SK-N-SH treated with all-trans-retinoic acid at 6 μM for 48 hours (cell line): Measurements from ENCODE around the gene TMEM232.

ENCODE experiments used
- ESRRG ChIP-seq: fragments of 250-450 bp; sonication (Bioruptor Pico); IDR thresholded peaks from 2 replicates; pipeline ENCODE4 v1.6.1; 2021; ENCODE audit warnings: mild to moderate bottlenecking
- GLIS3 ChIP-seq: fragments of 250-450 bp; sonication (Bioruptor Pico); IDR thresholded peaks from 2 replicates; pipeline ENCODE4 v1.5.0; 2020; ENCODE audit warnings: mild to moderate bottlenecking, moderate library complexity
- ZFP3 ChIP-seq: fragments of 250-450 bp; sonication (Bioruptor Pico); IDR thresholded peaks from 2 replicates; pipeline ENCODE4 v1.5.0; 2020; ENCODE audit warnings: mild to moderate bottlenecking, moderate library complexity
- TF ChIP-seq, protein P1 (sequence below): fragments of 250-450 bp; sonication (Bioruptor Pico); IDR thresholded peaks from 2 replicates; pipeline ENCODE4 v1.5.1; 2020; ENCODE audit warnings: low read depth, mild to moderate bottlenecking, moderate library complexity
- TF ChIP-seq, protein P2 (sequence below): fragments of 250-450 bp; sonication (Bioruptor Pico); IDR thresholded peaks from 2 replicates; pipeline ENCODE4 v1.8.0; 2020; ENCODE audit warnings: mild to moderate bottlenecking, moderate library complexity, borderline replicate concordance

DNA sequence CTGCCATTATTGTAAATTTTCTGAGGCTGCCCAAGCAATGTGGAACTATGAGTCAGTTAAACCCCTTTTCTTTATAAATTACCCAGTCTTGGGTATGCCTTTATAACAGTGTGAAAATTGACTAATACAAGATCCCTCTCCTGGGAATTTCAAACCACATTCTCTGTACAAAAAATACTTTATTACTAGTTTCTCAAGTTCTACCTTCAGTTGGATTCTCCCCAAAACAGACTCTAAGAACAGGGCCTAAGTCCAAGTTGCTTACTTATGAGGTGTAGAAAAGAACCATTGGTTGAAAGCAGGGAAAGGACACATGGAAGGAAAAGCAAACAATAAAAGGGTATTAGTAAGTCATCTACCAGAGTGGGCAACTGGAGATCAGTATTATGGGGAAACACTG lies 343.2 kb downstream of the TMEM232 start:
- no peak for TF ChIP-seq ZFP3 (CRISPR knock-in tag)
- no peak for TF ChIP-seq ESRRG (CRISPR knock-in tag)
- TF ChIP-seq GLIS3 (CRISPR knock-in tag): no peak
- TF ChIP-seq, protein P1, sequence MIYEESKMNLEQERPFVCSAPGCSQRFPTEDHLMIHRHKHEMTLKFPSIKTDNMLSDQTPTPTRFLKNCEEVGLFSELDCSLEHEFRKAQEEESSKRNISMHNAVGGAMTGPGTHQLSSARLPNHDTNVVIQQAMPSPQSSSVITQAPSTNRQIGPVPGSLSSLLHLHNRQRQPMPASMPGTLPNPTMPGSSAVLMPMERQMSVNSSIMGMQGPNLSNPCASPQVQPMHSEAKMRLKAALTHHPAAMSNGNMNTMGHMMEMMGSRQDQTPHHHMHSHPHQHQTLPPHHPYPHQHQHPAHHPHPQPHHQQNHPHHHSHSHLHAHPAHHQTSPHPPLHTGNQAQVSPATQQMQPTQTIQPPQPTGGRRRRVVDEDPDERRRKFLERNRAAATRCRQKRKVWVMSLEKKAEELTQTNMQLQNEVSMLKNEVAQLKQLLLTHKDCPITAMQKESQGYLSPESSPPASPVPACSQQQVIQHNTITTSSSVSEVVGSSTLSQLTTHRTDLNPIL: no peak
- TF ChIP-seq, protein P2, sequence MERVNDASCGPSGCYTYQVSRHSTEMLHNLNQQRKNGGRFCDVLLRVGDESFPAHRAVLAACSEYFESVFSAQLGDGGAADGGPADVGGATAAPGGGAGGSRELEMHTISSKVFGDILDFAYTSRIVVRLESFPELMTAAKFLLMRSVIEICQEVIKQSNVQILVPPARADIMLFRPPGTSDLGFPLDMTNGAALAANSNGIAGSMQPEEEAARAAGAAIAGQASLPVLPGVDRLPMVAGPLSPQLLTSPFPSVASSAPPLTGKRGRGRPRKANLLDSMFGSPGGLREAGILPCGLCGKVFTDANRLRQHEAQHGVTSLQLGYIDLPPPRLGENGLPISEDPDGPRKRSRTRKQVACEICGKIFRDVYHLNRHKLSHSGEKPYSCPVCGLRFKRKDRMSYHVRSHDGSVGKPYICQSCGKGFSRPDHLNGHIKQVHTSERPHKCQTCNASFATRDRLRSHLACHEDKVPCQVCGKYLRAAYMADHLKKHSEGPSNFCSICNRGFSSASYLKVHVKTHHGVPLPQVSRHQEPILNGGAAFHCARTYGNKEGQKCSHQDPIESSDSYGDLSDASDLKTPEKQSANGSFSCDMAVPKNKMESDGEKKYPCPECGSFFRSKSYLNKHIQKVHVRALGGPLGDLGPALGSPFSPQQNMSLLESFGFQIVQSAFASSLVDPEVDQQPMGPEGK (CRISPR knock-in tag): no peak
